WTC11 (cell line): Measurements from ENCODE around the gene FNDC3B. TPM values are rescaled to one million over a fixed set of nuclear protein-coding genes. Genes with fewer than 3 reads are reported as not detected.
A peak's percentile ranks its signal among the peaks of the same experiment; 100 is the strongest.

Experiments
- ATAC-seq: fragments of 200-7000 bp; cut with Tn5 transposase; 2 replicates; pipeline ENCODE4 v1.10.0; 2021; ENCODE audit warnings: mild to moderate bottlenecking, moderate library complexity
- Bru-seq: library from RNA; stranded (reverse); fragments of 400-500 nt; gene quantifications from one replicate; lab custom pipeline; 2021; lab: Mats Ljungman, UMichigan
- CTCF ChIA-PET: fragments of 300-600 bp; sonication (Branson Sonifier 250); formaldehyde crosslinking; loops from one replicate; lab custom pipeline; 2021; ENCODE audit warnings: antibody characterized with exemption; lab: Charles Lee
- POLR2A ChIA-PET: fragments of 350-600 bp; sonication (Branson Sonifier 250); formaldehyde crosslinking; loops from one replicate; lab custom pipeline; 2021; ENCODE audit warnings: antibody characterized with exemption; lab: Charles Lee
- DNase-seq: peaks from one replicate; pipeline ENCODE4 v3.0.0; 2021; ENCODE audit warnings: low spot score
- H3K27ac Mint-ChIP-seq: 2 replicates; pipeline ENCODE4 v1.8.0; 2021; ENCODE audit warnings: mixed read lengths
- H3K27me3 Mint-ChIP-seq: 2 replicates; pipeline ENCODE4 v1.8.0; 2021; ENCODE audit warnings: low read depth, mild to moderate bottlenecking, moderate library complexity, mixed read lengths
- H3K36me3 Mint-ChIP-seq: 2 replicates; pipeline ENCODE4 v1.8.0; 2021; ENCODE audit warnings: mixed read lengths
- H3K4me1 Mint-ChIP-seq: 2 replicates; pipeline ENCODE4 v1.8.0; 2022; ENCODE audit warnings: mixed read lengths
- H3K4me3 Mint-ChIP-seq: 2 replicates; pipeline ENCODE4 v1.8.0; 2021; ENCODE audit warnings: mild to moderate bottlenecking, moderate library complexity, mixed read lengths
- H3K9me3 Mint-ChIP-seq: 2 replicates; pipeline ENCODE4 v1.8.0; 2021; ENCODE audit warnings: mixed read lengths
- AFF4 ChIP-seq: sonication (generic); formaldehyde crosslinking; IDR thresholded peaks from 2 replicates; pipeline ENCODE4 v1.8.1; 2023; ENCODE audit warnings: mild to moderate bottlenecking, missing genetic modification reagents, borderline replicate concordance
- E2F4 ChIP-seq: sonication (generic); formaldehyde crosslinking; IDR thresholded peaks from 2 replicates; pipeline ENCODE4 v1.8.1; 2022; ENCODE audit warnings: low read depth, mild to moderate bottlenecking, moderate library complexity, missing genetic modification reagents, borderline replicate concordance
- E2F5 ChIP-seq: sonication (generic); formaldehyde crosslinking; IDR thresholded peaks from 2 replicates; pipeline ENCODE4 v1.8.1; 2022; ENCODE audit warnings: mild to moderate bottlenecking, moderate library complexity, missing genetic modification reagents
- FOXK1 ChIP-seq: sonication (generic); formaldehyde crosslinking; IDR thresholded peaks from 2 replicates; pipeline ENCODE4 v1.8.0; 2022; ENCODE audit warnings: mild to moderate bottlenecking, moderate library complexity, missing genetic modification reagents
- GABPB1 ChIP-seq: sonication (generic); formaldehyde crosslinking; IDR thresholded peaks from 2 replicates; pipeline ENCODE4 v1.8.1; 2023; ENCODE audit warnings: mild to moderate bottlenecking, missing genetic modification reagents
- JAZF1 ChIP-seq: fragments of 250-450 bp; sonication (Bioruptor Pico); IDR thresholded peaks from 2 replicates; pipeline ENCODE4 v1.9.0; 2021; ENCODE audit warnings: moderate library complexity, mild to moderate bottlenecking, inconsistent platforms
- MYBL2 ChIP-seq: sonication (generic); formaldehyde crosslinking; IDR thresholded peaks from 2 replicates; pipeline ENCODE4 v1.8.1; 2023; ENCODE audit warnings: mild to moderate bottlenecking, moderate library complexity, missing genetic modification reagents
- NFATC4 ChIP-seq: fragments of 250-450 bp; sonication (Bioruptor Pico); IDR thresholded peaks from 2 replicates; pipeline ENCODE4 v1.9.0; 2021; ENCODE audit warnings: mild to moderate bottlenecking
- NFE2L1 ChIP-seq: sonication (generic); formaldehyde crosslinking; IDR thresholded peaks from 2 replicates; pipeline ENCODE4 v1.8.1; 2023; ENCODE audit warnings: missing genetic modification reagents
- RELA ChIP-seq: sonication (generic); formaldehyde crosslinking; IDR thresholded peaks from 2 replicates; pipeline ENCODE4 v1.8.1; 2022; ENCODE audit warnings: missing genetic modification reagents, mild to moderate bottlenecking, borderline replicate concordance
- STAT6 ChIP-seq: sonication (generic); formaldehyde crosslinking; conservative IDR thresholded peaks from 2 replicates; pipeline ENCODE4 v1.8.1; 2023; ENCODE audit warnings: mild to moderate bottlenecking, low read depth, missing genetic modification reagents, moderate library complexity
- USF2 ChIP-seq: sonication (generic); formaldehyde crosslinking; IDR thresholded peaks from 2 replicates; pipeline ENCODE4 v1.8.1; 2023; ENCODE audit warnings: mild to moderate bottlenecking, missing genetic modification reagents, moderate library complexity
- ZNF263 ChIP-seq: sonication (generic); formaldehyde crosslinking; IDR thresholded peaks from 2 replicates; pipeline ENCODE4 v1.8.1; 2022; ENCODE audit warnings: low read depth, mild to moderate bottlenecking, moderate library complexity, missing genetic modification reagents
- ZNF281 ChIP-seq: sonication (generic); formaldehyde crosslinking; IDR thresholded peaks from 2 replicates; pipeline ENCODE4 v1.8.0; 2023; ENCODE audit warnings: mild to moderate bottlenecking, missing genetic modification reagents
- ZNF532 ChIP-seq: fragments of 250-450 bp; sonication (Bioruptor Pico); IDR thresholded peaks from 2 replicates; pipeline ENCODE4 v1.9.0; 2021; ENCODE audit warnings: mild to moderate bottlenecking, borderline replicate concordance
- long read RNA-seq, 3 experiments: library from RNA in 1 of 3; library from capped mRNA in 1 of 3; library from polyadenylated mRNA in 1 of 3; unstranded in 2 of 3; stranded (forward) in 1 of 3; transcript quantifications; one replicate each; pipeline ENCODE4 v2.0.0, GENCODE V29; 2021
- total RNA-seq: library from RNA; stranded (reverse); gene quantifications from 3 replicates; pipeline ENCODE4 v1.2.3, GENCODE V29; 2021

FNDC3B gene
- 40.7 to 44.5 TPM (median 42.8 TPM) in 3 replicates for total RNA-seq
- percentile 88 among the genes with signal in this experiment for Bru-seq, nascent RNA
- long read RNA-seq, experiment 1, full-length matches to known transcripts, result 75 of 127 reads
- long read RNA-seq, experiment 1, partial matches to known transcripts, result 22 of 127 reads
- long read RNA-seq, experiment 1, other reads (novel, unspliced or antisense), result 30 of 127 reads
- long read RNA-seq, experiment 2, full-length matches to known transcripts, result 3 of 26 reads
- long read RNA-seq, experiment 2, partial matches to known transcripts, result 21 of 26 reads
- long read RNA-seq, experiment 2, other reads (novel, unspliced or antisense), result 2 of 26 reads
- long read RNA-seq, experiment 3, partial matches to known transcripts, result 7 of 16 reads
- long read RNA-seq, experiment 3, other reads (novel, unspliced or antisense), result 7 of 16 reads

- H3K4me3 Mint-ChIP-seq, result peak within 1 kb of the TSS; percentile 81
- H3K4me1 Mint-ChIP-seq, result peaks cover 51% of the 10 kb centered on the region
- no peaks in the 10 kb centered on the region for H3K36me3 Mint-ChIP-seq
- peak within 1 kb of the TSS; percentile 89 for H3K27ac Mint-ChIP-seq
- DNase-seq, result peak; percentile 94
- ChIA-PET POLR2A (interaction anchor here (0.6 to 1.2 kb wide), 4 partner anchors 8 to 131 kb away, joined by 3 to 6 read pairs (median 3); no protein-coding TSS in a partner anchor), CTCF (interaction anchor here (0.7 to 2.1 kb wide), 5 partner anchors 104 to 302 kb away, joined by 3 to 7 read pairs (median 4); no protein-coding TSS in a partner anchor)
- no peaks in the 10 kb centered on the region for H3K9me3 Mint-ChIP-seq
- ATAC-seq, result peak; percentile 73
- H3K27me3 Mint-ChIP-seq, result no peaks in the 10 kb centered on the region
- peak; percentile 68 for TF ChIP-seq USF2 (CRISPR knock-in tag)
- TF ChIP-seq E2F5, result no peak
- TF ChIP-seq ZNF263 (CRISPR knock-in tag), result no peak
- TF ChIP-seq NFE2L1, result no peak
- 0 out of 2 replicates have a peak, but pooled peaks have one; percentile 51 for TF ChIP-seq MYBL2
- peak; percentile 73 for TF ChIP-seq GABPB1
- no peak for TF ChIP-seq JAZF1
- no peak for TF ChIP-seq STAT6
- TF ChIP-seq ZNF281 (CRISPR knock-in tag), result no peak
- TF ChIP-seq RELA (CRISPR knock-in tag), result no peak
- TF ChIP-seq AFF4, result no peak
- TF ChIP-seq FOXK1, result peak; percentile 39
- TF ChIP-seq ZNF532 (CRISPR knock-in tag), result no peak
- no peak for TF ChIP-seq NFATC4 (CRISPR knock-in tag)
- no peak for TF ChIP-seq E2F4 (CRISPR knock-in tag)
Observed at GRCh38 chr3:172039436-172040077, at the start of gene FNDC3B. Gene FNDC3B, plus strand, starts transcription at chr3:172039578. Its CDS starts 72,902 bp downstream, at chr3:172112480.
